Effector memory CD4-positive, alpha-beta T cell (primary cell): Measurements from ENCODE around the gene NUDT14.

ENCODE experiments used
- DNase-seq, 3 donors: peaks; one replicate each; pipeline ENCODE4 v3.0.0-alpha.2; 2020
- H3K27ac ChIP-seq: 2 replicates; pipeline ENCODE4 v1.7.0; 2013; ENCODE audit warnings: mild to moderate bottlenecking, low read length, moderate library complexity; ENCODE audit not compliant: insufficient read depth, poor library complexity, severe bottlenecking
- H3K27me3 ChIP-seq: replicated peaks from 2 replicates; pipeline ENCODE4 v1.7.0; 2013; ENCODE audit warnings: mild to moderate bottlenecking, low read length; ENCODE audit not compliant: insufficient read depth, control insufficient read depth, poor library complexity, severe bottlenecking
- H3K36me3 ChIP-seq: 2 replicates; pipeline ENCODE4 v1.7.0; 2013; ENCODE audit warnings: mild to moderate bottlenecking, low read length, moderate library complexity; ENCODE audit not compliant: control insufficient read depth, insufficient read depth
- H3K4me1 ChIP-seq: 2 replicates; pipeline ENCODE4 v1.7.0; 2013; ENCODE audit warnings: low read length, mild to moderate bottlenecking; ENCODE audit not compliant: control insufficient read depth, insufficient read depth, poor library complexity, severe bottlenecking
- H3K4me3 ChIP-seq: 2 replicates; pipeline ENCODE4 v1.7.0; 2013; ENCODE audit warnings: low read length, low read depth, mild to moderate bottlenecking; ENCODE audit not compliant: insufficient read depth, poor library complexity, severe bottlenecking
- H3K9me3 ChIP-seq: 2 replicates; pipeline ENCODE4 v1.7.0; 2013; ENCODE audit warnings: mild to moderate bottlenecking, low read length, moderate library complexity; ENCODE audit not compliant: control insufficient read depth

The NUDT14 gene

DNA sequence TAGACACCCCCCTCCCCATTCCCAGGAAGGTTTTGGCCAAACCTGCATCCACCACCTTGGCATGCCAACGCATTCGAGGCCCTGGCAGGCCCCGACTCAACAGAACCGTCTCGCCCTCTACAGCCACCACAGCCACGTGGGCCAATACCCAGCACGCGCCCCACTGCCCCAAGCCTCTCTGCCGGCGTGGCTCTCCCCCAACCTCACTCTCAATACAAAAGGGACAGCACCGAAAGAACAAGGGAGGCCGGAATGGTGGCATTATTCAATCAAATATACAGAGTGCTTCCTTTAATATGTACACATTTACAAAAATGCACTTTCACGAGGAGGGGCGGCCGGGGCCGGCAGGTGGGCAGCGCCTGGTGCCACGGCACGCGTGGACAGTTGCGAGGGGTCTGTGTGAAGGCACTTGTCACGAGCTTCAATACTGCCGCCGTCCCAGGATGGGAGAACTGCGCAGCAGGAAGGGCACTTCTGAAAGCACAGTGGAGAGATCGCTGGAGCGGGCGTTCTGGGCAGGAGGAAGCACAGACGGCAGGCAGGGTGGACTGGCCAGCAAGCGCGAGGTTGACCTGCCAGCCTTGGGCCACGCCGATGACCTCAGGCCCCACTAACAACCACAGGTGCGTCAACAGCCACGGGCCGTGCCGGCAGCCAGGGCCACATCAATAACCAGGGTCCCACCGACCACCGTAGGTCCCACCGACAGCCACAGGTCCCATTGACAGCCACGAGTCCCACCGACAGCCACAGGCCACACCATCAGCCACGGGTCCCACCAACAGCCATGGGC, 39.4 kb downstream of the NUDT14 start:
- no peak overlapping the region for H3K4me3 ChIP-seq
- H3K4me1 ChIP-seq: no peaks in the 10 kb centered on the region
- peaks cover 8% of the 10 kb centered on the region for H3K9me3 ChIP-seq
- no peaks in the 10 kb centered on the region for H3K36me3 ChIP-seq
- H3K27me3 ChIP-seq: no peaks in the 10 kb centered on the region
- no peak overlapping the region for H3K27ac ChIP-seq
- DNase-seq: no peak

DNA sequence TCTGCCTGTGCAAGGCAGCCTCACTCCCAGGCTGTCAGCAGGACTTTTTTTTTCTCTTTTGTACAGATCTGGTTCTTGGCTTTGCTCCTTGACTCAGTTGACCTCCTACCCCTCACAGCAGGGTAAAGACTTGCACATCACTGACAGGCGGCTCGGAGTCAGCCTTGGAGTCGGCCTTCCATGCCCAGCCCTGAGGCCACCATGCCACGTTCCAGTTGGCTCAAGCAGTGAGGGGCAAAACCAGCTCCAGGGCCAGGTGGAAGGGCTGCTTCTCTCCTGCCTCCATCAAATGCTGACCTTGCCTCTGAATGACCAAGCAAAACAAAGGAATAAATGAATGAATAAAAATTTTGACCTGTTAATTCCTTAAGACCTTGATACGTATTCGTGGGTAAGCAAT, 40.1 kb downstream of the NUDT14 start:
- no peaks in the 10 kb centered on the region for H3K36me3 ChIP-seq
- H3K4me1 ChIP-seq: no peaks in the 10 kb centered on the region
- no peak overlapping the region for H3K4me3 ChIP-seq
- no peaks in the 10 kb centered on the region for H3K27me3 ChIP-seq
- DNase-seq: no peak
- no peak overlapping the region for H3K27ac ChIP-seq
- peaks cover 8% of the 10 kb centered on the region for H3K9me3 ChIP-seq

DNA sequence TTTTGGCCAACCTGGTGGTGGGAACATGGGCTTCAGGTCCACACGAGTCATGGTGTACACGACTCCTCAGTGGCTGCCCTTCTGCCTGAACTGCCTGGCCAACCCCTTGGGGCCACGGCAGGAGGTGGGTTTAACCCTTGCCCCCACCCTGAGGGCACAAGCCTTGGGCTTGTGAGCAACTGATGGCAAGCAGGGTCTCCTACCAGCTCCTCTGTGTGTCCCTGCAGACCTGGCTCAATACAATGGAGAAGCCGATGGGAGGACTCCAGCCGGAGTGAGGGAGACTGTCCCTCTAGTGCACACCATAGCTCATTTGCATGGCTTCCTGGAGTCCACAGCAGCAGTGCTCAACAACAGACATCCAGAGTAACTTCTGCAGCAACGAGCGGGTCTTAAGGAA, 40.5 kb downstream of the NUDT14 start:
- no peak overlapping the region for H3K4me3 ChIP-seq
- H3K27me3 ChIP-seq: no peaks in the 10 kb centered on the region
- no peaks in the 10 kb centered on the region for H3K36me3 ChIP-seq
- no peak for DNase-seq
- peaks cover 8% of the 10 kb centered on the region for H3K9me3 ChIP-seq
- H3K4me1 ChIP-seq: no peaks in the 10 kb centered on the region
- H3K27ac ChIP-seq: no peak overlapping the region

DNA sequence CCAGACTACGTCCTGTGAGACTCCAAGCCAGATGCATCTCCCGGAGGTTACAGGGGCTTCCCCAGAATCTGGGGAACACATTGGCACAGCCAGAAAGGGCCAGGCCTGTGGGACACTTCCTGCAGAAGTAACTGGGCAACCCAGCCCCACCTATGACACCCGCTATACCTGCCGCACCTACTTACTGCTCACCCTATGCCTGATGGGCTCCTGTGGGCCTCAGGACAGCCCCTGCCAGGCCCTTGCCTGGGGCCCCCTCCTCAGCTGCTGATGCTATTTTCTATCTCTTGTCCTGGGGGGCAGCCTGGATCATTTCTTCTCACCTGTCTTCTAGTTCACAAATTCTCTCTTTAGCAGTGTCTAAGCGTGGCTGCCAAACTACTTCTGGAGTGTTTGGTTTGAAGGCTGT, 41.3 kb downstream of the NUDT14 start:
- Histone ChIP-seq H3K4me1 (no peaks in the 10 kb centered on the region), H3K4me3 (no peak overlapping the region), H3K9me3 (peaks cover 8% of the 10 kb centered on the region), H3K27ac (no peak overlapping the region), H3K27me3 (no peaks in the 10 kb centered on the region), H3K36me3 (no peaks in the 10 kb centered on the region)
- no peak for DNase-seq

DNA sequence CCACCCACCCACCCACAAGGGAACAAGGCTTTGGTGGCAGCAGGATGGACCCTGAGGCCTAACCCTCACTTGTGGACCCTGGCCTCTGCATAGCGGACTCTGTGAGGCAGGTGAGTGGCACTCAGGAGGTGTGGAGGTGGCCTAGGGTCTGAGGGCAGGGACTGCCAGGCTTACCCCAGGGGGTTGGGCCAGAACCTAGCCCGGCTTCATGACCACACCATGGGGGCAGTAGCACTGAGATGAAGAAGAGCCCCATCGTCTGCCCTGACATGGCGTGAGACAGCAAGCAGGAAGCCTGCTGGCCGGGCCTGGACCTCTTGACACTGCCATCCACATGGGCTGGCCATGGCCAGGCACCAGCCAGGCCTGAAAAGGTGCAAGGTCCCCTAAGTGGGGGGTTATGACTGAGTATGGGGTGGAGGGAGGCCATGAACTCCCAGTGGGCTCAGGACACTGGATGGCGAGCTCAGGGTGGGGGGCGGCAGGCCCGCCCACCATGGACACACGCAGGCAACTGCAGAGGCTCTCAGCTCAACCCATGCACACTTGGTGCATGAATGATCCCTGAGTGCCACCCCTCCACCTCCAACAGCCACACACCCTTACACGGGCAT, 41.8 kb downstream of the NUDT14 start:
- Histone ChIP-seq H3K36me3 (no peaks in the 10 kb centered on the region), H3K9me3 (peaks cover 8% of the 10 kb centered on the region), H3K27ac (no peak overlapping the region), H3K4me1 (no peaks in the 10 kb centered on the region), H3K4me3 (no peak overlapping the region), H3K27me3 (no peaks in the 10 kb centered on the region)
- DNase-seq: no peak

DNA sequence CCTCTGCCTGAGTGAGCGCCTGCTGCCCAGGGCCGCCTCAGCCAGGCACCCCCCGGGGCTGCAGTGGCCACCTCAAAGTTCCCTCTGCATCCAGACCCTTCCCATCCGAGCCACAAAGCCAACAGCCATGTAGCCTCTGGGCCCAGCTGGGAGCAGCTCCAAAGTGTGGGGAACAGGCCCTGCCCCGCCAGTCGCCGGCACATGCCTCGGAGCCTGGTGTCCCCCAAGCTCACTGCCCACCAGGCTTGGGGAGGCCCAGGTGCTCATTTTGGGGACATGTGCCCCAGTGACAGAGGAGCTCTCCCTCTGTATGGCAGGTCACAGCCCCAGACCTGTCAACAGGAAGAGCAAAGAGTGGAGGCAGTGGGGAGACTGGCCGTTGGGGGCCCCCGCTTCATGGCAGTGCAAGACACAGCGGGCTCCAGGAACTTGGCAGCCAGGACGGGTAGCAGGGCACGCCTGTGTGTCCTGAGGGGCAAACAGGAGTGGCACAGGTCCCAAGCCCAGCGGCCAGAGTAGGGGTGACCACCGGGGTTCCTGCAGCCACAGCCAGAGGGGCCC, 42.5 kb downstream of the NUDT14 start:
- Histone ChIP-seq H3K4me1 (no peaks in the 10 kb centered on the region), H3K27me3 (no peaks in the 10 kb centered on the region), H3K36me3 (no peaks in the 10 kb centered on the region), H3K9me3 (peaks cover 8% of the 10 kb centered on the region), H3K4me3 (no peak overlapping the region), H3K27ac (no peak overlapping the region)
- DNase-seq: no peak

DNA sequence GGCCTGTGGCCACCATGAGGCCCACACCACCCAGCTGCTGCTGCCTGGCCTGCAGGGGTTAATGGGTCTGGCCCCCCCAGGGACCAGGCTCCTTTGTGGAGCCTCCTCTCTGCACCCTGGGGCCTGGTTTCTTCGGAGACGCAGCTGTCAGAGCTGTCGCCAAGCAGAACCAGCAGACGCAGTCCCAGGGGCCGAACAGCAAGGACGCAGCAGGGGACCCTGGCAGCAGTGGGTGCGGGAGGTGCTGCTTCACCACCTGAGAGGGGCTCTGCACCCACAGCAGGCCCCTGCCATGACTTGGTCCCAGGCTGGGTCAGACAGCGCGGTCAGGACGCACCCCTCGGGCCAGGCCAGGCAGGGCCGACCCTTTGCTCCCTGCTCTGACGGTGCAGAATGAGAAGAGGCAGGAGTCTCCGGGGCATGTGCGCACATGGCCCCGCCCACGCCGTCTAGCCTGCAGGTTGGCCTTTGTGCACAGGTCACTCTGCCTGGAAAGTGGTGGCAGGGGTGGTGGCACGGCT, 43.0 kb downstream of the NUDT14 start:
- Histone ChIP-seq H3K9me3 (peaks cover 8% of the 10 kb centered on the region), H3K4me3 (no peak overlapping the region), H3K36me3 (no peaks in the 10 kb centered on the region), H3K27ac (no peak overlapping the region), H3K4me1 (no peaks in the 10 kb centered on the region), H3K27me3 (no peaks in the 10 kb centered on the region)
- DNase-seq: no peak

DNA sequence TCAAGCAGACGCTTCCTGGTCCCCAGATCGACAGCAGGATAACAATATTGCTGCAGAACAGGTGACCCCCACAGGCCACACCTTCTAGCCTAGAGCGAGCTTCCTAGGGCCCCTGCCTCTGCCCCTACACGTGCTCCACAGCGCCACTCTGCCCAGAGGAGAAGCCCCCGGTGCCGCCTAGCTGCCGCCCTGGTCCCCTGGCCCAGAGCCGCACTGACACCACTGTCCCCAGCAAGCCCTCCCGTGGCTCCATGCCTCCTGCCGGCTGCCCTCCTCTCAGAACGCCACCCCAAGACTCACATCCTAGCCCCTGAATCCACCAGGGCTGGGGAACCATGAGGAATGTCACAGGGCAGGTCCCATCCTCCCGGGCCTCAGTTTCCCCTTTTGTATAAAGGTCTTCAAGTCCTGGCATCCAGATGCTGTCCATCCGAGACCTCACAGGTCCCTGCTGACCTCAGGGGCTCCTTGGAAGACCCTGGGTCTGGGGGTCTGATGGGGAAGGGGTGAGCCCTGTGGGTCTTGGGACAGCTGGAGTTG, 43.6 kb downstream of the NUDT14 start:
- Histone ChIP-seq H3K4me1 (no peaks in the 10 kb centered on the region), H3K27ac (no peak overlapping the region), H3K9me3 (peaks cover 8% of the 10 kb centered on the region), H3K4me3 (no peak overlapping the region), H3K36me3 (no peaks in the 10 kb centered on the region), H3K27me3 (no peaks in the 10 kb centered on the region)
- DNase-seq: no peak

DNA sequence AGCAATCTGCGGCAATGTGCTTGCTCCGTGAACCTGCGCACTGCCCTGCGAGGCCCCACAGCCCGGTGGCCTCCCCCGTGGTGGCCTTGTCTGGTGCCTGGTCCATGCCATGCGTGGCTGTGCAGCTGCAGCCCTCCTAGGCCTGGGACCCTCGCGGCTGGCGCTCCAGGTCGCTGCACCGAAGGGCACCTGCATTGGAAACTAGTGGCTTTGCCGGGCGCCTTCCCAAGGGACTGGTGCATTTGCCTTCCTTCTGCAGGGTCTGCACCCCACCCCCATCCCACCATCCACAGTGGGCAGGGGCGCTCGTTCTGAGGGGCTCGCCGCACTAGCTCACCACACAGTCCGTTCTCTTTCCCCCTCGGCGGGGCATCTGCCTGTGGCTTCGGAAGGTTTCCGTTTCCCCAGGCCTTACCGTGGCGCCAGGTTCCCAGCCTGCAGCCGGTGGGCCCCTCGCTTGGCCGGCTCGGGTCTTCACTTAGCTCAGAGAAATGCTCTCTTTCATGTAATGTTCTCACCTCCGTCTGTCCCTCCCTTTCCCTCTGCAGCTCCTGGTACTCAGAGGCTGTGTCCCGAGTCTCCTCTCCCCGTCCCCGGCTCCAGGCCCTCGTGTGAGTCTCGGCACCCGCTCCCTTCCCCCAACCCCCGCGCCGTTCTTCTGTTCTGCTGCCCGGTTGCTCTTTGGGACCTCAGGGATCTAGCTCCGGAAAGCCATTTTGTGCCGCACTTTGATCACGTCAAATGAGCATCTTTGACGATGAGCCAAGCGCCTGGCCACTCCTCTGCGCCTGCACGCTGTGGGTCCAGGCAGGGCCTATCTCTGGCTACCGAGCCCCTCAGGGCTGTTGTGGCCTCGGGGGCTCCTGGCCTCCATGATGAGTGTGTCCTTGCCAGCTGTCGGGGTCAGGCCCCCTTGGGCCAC, 44.5 kb downstream of the NUDT14 start:
- Histone ChIP-seq H3K9me3 (peaks cover 8% of the 10 kb centered on the region), H3K27me3 (no peaks in the 10 kb centered on the region), H3K4me3 (no peak overlapping the region), H3K36me3 (no peaks in the 10 kb centered on the region), H3K27ac (no peak overlapping the region), H3K4me1 (no peaks in the 10 kb centered on the region)
- no peak for DNase-seq
